ENCODE results near the gene HOXD13.
A peak's percentile ranks its signal among the peaks of the same experiment; 100 is the strongest.

Gene HOXD13

GRCh38 chr2:176133389-176133788 lies 40.9 kb downstream of the HOXD13 start:
- DNase-seq = no peak

DNA sequence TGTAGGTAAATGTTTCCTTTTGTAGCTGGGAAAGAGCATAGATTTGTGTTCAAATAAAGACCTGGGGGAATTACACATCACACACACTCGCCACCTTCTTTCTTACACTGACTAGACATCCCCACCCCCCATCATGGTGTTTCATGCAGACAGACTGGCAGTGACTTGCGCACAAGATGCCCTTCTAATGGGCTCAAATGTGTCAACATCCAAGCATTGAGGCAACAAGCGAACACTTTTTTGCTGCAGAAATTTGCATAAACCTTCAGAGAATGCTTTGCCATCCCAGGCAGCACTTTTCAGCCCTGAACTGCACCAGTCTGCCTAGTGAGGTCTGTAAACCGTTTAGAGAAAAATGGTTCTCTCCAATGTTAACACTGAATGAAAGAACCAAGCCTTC lies 41.5 kb downstream of the HOXD13 start:
- no peak for DNase-seq

DNA sequence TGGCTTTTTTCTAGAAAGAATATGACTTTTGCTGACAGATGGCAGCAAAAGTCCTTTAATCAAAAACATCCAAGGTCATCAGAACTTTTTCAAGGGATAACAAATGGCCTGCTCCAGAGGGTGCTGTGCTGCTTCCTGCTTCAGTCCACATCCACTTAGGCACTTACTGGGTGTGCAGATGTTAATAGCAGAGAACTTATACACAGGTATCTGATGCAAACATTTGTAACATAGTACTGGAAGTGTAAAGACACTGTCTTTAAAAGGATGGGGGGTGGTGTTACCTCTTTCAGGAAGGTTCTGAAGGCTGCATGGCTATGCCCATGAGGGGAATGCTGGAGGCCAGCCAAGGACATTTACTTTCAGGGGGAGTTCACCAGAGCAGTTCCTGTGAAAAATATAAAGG lies 42.5 kb downstream of the HOXD13 start:
- no peak for DNase-seq

DNA sequence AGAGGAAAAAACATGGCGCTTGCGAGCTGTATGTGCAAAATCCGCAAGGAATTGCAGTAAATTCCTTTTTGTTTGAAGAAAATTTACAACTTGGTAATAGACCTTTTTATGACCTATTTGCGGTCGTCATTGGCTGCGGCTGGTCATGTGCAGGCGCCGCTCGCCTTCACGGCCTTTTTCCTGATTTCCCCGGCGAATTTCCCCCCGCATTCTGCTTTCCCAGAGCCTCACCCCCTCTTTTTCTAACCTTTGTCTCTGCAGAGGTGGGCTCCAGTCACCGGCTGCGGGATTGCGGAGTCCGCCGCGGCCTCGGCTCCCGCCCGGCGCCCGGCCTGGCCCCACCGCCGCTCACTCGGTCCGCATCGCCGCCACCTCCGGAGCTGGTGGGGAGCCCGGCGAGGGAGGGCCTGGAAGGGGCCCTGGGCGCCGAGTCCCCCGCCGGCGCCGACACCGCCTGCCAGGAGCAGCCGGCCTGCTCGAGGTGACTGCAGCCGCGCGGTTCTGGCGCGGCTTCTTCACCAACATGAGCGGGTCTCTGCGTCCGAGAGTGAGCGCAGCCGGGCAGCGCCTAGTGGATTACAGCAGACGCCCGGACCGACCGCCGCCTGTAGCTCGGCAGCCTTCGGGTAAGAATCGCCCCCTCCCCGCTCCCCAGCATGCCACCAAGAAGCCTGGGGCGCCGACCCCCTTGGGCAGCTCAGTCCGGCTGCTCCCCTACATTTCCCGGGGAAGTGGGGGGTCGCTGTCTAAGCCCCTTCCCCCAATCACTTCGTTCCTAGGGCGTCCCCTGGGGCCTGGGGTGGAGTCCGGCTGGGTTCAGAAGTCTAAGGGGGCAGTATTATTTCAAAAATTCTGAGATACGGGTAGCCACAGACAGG lies 44.1 kb downstream of the HOXD13 start:
- no peak for DNase-seq

- no peak for DNase-seq
These were observed 44.7 kb downstream of the HOXD13 start for GRCh38 chr2:176137252-176137580.

GRCh38 chr2:176137906-176138305 lies 45.4 kb downstream of the HOXD13 start:
- DNase-seq = no peak

DNA sequence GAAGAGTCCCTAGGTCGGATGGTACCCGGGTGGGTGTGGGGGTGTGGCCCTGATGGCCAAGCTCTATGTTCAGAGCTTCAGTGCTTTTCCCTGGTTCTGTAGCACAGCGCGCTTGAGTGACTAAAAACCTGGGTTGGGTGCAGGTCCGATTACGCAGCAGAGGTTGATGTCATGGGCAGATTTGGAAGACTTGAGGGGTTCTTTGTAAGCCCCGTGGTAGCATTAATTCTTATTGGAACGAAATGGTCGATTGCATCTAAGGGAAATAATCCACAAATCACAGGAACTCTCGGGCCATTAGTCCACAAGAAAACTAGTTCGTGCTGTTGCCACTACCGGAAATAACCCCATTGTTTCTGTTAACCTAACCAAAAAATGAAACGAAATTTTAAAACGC lies 46.0 kb downstream of the HOXD13 start:
- no peak for DNase-seq

DNA sequence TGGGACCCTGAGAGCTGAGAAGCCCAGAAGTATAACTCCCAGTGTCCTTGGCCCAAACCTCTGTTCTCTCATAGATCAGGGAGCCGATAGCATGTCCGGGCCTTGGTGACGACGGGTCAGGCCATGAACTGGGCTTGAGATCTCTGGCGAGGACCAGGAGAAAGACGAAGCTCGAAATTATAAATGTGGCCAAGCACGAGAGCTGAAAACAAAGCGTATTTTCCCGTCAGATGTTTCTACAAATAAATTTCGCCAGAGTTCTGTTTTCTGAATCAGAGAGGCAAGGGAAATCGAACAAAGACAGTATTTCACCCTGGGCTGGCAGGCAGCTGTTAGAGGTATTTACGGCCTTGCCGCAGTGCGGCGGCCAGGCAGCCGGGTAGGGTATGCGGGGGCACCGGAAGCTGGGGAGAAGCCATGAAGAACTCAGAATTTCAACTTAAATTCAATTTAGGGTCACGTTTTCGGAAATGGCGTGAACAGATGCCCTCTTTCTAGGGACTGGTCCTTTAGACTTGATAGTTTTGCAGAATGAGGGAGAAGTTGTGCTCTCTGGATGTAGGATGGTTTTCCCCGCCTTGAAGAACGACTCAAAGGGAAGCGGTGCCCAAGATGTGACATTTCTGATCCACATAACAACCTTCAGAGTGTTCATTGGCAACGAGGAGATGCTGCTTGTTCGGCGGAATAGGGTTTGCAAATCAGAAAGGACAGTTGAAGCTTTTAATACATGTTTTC lies 46.6 kb downstream of the HOXD13 start:
- DNase-seq = no peak

DNA sequence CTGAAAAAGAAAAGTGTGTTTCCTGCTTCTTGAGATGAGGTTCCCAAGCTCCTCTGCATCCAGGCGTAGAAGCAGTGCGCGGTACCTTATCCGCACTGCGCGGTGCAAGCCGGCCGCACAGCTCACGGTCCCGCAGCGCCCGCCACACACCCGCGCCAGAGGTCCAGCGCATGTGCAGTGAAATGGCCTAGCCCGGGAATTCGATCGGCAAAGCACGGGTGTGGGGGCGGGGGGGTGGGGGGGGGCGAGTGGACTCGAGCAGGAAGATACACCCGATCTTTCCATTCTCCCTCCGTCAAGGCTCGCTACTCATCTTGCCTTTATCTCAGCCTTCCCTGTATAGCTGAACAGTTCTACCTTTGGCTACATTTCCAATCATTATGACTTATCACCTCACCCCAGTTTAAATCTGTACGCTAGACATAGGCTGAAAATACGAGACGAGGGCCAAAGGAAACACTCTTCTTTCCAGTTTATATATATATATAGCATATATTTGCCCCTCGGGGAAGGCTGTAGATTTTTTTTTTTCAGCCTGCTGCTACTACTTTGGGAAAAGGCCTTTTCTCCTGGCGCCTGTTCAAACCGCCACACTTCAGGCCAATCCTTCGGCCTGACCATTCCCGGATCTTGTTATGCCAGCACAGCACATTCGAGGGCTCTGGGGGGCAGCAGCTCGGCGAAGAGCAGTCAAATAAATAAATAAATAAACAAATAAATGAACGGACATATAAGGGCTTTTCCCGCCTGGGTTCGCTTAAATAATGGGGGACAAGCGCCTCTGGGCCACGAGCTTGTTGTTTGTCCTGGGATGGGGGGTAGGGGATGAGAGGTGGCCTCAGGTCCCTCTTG lies 47.4 kb downstream of the HOXD13 start:
- no peak for DNase-seq

DNA sequence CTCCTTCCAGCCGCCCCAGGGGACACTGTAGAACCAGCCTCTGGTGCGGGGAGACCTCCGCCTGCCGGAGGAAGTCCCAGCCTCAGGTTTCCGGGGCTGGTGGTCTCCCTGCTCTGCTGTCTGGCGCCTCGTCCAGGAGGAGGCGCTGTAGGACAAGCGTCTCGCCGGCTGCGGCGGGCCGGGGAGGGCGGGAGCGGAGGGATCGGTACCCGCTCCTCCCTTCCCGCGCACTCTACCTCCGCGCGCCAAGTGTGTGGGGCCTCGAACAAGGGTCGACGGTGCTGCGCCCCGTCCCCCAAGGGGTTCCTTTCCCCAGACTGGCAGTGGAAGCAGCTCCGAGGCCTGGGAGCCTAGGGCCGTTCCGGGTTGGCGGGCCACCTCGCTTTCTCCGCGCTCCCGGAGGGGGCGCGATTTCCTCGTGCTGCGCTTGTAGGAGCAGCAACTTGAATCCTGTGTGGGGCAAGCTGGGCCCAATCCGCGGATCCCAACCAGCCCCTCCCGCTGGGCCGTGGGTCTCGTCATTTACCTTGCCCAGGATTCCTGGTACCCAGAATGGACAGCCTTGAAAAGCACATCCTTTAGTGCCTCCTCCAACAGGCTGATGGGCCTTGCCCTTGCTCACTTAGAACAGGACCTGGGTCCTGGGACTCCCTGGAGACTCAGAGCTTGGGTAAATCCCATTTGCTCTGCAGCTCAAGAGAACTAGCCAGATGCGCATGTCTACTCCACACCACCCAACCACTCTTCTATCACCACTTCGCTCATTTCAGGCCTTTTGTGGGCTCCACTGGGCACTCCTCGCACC lies 48.2 kb downstream of the HOXD13 start:
- peak; percentile 72 for DNase-seq

GRCh38 chr2:176142281-176142680 lies 49.8 kb downstream of the HOXD13 start:
- DNase-seq = no peak
